ENCODE results near the gene NSUN5. TPM values are rescaled to one million over a fixed set of nuclear protein-coding genes. Genes with fewer than 3 reads are reported as not detected.
A peak's percentile ranks its signal among the peaks of the same experiment; 100 is the strongest.
"Not testable (repeated sequence)": the region's sequence is repeated elsewhere in the genome, so short reads cannot be mapped to it uniquely, and the experiment has no call there.

The NSUN5 gene
- total RNA-seq, 1 donor from 2014 or later, result 22.4 TPM

DNA sequence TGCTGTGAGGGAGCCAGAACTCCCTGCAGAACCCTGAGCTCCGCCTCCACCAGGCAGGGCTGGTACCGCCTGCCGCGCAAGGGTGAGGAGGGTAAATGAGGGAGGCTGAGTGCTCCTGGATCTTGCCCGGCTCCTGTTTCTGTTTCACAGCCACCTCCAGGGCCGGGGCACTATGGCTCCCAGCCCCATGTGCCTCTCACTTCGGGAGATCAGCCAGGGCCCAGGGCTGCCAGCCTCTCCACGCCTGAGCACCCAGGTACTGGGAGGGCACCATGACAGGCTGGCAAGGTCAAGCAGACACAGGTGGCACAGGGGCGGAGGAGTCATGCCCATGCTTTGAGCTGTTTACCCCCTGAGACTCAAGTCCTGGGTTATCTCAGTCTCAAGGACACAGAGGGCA, 10.9 kb upstream of the NSUN5 start:
- ATAC-seq, result peak; percentile 73
- DNase-seq, result not testable (repeated sequence)

DNA sequence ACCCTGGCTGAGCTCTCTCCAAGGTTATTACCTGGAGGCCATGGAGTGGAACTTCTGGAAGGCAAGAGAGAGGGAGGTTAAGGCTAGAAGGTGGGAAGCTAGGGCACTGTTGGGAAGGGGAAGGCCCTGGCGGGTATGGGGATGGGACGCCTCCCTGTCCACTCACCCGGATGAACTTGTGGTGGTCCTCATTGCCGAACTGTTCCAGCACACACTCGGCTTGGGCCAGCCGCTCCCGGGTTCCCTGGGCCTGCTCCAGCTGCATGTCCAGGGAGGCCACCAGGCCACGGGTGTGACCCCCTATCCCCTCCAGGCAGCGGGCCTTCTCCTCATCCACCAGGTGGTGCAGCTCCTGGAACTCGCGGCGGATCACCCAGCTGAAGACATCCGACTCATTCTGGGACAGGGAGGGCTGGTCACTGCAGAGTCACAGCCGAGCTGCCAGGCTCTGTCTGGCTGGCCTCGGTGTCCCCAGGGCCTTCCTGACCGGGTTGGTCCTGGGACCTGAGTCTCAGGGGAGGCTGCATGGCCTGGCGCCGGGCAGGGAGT, 10.1 kb upstream of the NSUN5 start:
- H3K36me3 ChIP-seq; H3K9me3 ChIP-seq; H3K4me1 ChIP-seq; H3K4me3 ChIP-seq; DNase-seq; intact Hi-C loops (cut with DNase I); H3K27me3 ChIP-seq; H3K27ac ChIP-seq: not testable (repeated sequence)
- peak; percentile 4 for ATAC-seq

More for the DNA sequence above, 10.9 kb upstream of the NSUN5 start:
- H3K4me1 ChIP-seq; H3K27ac ChIP-seq; H3K36me3 ChIP-seq; H3K4me3 ChIP-seq; intact Hi-C loops (cut with DNase I); H3K27me3 ChIP-seq; H3K9me3 ChIP-seq: not testable (repeated sequence)

DNA sequence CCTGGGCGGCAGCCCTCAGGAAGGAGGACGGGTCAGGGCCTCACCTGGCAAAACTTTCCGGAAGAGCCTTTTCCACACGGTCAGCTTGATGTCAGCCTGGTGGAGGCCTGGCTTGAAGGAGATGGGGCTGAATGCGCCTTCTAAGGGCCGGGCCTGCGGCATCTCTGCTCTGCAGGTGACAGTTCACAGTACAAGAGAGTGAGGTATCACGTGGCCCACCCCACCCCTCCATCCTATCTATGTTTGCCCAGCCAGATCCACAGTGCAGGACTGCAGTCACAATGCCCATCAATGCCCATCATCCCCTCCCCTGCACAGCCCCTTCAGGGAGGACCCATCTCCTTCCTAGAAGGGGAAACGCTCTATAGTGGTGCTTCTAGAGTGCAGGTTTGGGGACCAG, 7.9 kb upstream of the NSUN5 start:
- DNase-seq (no peak), ATAC-seq (no peak)
- H3K4me1 ChIP-seq, result no peaks in the 10 kb centered on the region
- no peaks in the 10 kb centered on the region for H3K27me3 ChIP-seq
- H3K9me3 ChIP-seq, result no peaks in the 10 kb centered on the region
- TF ChIP-seq, protein P1, sequence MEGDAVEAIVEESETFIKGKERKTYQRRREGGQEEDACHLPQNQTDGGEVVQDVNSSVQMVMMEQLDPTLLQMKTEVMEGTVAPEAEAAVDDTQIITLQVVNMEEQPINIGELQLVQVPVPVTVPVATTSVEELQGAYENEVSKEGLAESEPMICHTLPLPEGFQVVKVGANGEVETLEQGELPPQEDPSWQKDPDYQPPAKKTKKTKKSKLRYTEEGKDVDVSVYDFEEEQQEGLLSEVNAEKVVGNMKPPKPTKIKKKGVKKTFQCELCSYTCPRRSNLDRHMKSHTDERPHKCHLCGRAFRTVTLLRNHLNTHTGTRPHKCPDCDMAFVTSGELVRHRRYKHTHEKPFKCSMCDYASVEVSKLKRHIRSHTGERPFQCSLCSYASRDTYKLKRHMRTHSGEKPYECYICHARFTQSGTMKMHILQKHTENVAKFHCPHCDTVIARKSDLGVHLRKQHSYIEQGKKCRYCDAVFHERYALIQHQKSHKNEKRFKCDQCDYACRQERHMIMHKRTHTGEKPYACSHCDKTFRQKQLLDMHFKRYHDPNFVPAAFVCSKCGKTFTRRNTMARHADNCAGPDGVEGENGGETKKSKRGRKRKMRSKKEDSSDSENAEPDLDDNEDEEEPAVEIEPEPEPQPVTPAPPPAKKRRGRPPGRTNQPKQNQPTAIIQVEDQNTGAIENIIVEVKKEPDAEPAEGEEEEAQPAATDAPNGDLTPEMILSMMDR (IDR thresholded peaks at IDR 0.05), result no peak
- intact Hi-C loops (cut with DNase I), result no loop called here
- H3K36me3 ChIP-seq, result no peaks in the 10 kb centered on the region
- H3K27ac ChIP-seq, result no peak overlapping the region
- no peak overlapping the region for H3K4me3 ChIP-seq

DNA sequence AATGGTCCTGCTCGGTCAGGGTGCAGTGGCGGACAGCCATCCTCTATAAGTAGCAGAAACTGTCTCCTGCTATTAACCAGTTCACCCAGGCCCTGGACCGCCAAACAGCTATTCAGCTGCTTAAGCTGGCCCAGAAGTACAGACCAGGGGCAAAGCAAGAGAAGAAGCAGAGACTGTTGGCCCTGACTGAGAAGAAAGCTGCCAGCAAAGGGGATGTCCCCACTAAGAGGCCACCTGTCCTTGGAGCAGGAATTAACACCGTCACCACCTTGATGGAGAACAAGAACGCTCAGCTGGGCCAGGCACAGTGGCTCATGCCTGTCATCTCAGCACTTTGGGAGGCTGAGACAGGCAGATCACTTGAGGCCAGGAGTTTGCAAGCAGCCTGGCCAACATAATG, 5.6 kb upstream of the NSUN5 start:
- H3K36me3 ChIP-seq, result no peaks in the 10 kb centered on the region
- no peak for ATAC-seq
- no peaks in the 10 kb centered on the region for H3K9me3 ChIP-seq
- TF ChIP-seq, protein P1 (IDR thresholded peaks at IDR 0.05), result no peak
- no peak overlapping the region for H3K4me3 ChIP-seq
- no peaks in the 10 kb centered on the region for H3K4me1 ChIP-seq
- intact Hi-C loops (cut with DNase I), result no loop called here
- H3K27me3 ChIP-seq, result no peaks in the 10 kb centered on the region
- H3K27ac ChIP-seq, result no peak overlapping the region
- no peak for DNase-seq

DNA sequence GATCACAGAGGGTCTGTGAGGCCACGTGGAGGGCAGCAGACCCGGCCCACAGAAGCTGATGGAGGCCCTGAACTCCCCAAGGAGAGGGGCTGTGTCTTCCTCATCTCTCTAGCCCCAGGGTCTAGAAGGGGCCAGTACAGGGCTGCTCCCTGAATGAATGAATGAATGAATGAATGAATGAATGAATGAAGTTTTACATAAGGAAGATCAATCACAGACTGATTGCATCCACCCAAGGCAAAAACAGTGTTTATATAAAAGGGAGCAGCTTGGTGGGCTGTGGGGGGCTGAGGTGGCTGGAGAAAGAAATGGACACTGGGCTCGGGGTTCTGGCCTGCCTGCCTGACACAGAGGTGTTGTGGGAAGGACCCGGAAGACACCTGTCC, 4.9 kb upstream of the NSUN5 start:
- Histone ChIP-seq H3K27ac (no peak overlapping the region), H3K9me3 (no peaks in the 10 kb centered on the region), H3K4me1 (peaks cover 4% of the 10 kb centered on the region), H3K27me3 (no peaks in the 10 kb centered on the region), H3K4me3 (no peak overlapping the region), H3K36me3 (no peaks in the 10 kb centered on the region)
- ATAC-seq, result no peak
- TF ChIP-seq, protein P1 (IDR thresholded peaks at IDR 0.05), result no peak
- intact Hi-C loops (cut with DNase I), result no loop called here
- DNase-seq, result no peak

DNA sequence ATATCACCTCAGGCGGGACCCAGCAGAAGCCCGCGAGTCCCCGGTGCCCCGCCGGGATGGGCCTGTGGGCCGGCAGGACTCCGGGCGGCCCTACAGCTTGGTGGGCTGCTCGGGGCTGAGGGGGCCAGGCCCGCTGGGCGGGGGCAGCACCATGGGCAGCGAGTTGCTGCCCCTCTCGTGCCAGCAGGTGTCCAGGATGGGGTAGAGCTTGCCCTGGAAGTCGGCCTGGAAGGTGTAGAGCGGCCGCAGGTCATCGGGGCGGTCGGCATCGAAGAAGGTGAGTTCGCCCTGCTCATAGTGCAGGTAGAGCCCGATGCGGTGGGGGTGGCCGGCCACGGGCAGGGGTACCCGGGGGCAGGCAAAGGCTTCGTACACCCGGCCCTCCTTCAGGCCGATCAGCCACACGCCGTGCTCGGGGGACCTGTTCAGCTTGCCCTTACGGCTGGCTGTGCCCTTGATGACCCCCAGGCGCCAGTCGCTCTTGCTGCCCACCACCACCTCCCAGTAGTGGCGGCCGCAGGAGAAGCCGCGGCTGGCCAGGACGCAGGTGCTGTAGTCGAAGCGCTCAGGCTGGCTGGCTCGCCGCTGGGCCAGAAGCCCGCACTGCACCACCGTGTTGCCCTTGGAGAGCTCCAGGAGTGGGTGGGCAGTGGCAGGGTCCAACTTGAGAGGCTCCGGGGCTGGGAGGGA, 4.3 kb upstream of the NSUN5 start:
- no peaks in the 10 kb centered on the region for H3K27me3 ChIP-seq
- intact Hi-C loops (cut with DNase I), result no loop called here
- TF ChIP-seq, protein P1 (IDR thresholded peaks at IDR 0.05), result no peak
- H3K4me3 ChIP-seq, result no peak overlapping the region
- no peak overlapping the region for H3K27ac ChIP-seq
- ATAC-seq (no peak), DNase-seq (no peak)
- H3K4me1 ChIP-seq, result peaks cover 4% of the 10 kb centered on the region
- no peaks in the 10 kb centered on the region for H3K36me3 ChIP-seq
- H3K9me3 ChIP-seq, result no peaks in the 10 kb centered on the region

DNA sequence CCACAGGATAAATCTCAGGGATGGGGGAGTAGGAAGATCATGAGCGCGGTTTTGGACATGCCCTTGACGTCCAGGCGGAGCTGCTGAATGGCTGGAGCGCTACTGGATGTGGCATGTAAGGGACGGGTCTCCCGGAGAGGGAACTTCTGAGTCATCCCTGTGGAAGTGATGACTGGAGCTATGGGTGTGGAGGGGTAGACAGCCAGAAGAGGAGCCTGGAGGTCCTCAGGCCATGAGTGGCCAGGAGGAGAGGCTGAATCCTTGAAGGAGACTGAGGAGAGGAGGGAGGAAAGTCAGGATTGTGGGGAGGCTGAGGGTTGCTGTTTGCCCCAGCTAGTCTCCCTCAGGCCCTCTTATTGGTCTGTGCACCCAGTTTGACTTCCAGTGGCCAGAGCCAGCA, 2.8 kb upstream of the NSUN5 start:
- H3K36me3 ChIP-seq; DNase-seq; H3K27ac ChIP-seq; ATAC-seq; H3K9me3 ChIP-seq; intact Hi-C loops (cut with DNase I); H3K4me1 ChIP-seq; H3K4me3 ChIP-seq; H3K27me3 ChIP-seq: not testable (repeated sequence)

All from upper lobe of right lung (tissue), 1 donor.